ENCODE measurements around the gene DUOXA1.

DNA sequence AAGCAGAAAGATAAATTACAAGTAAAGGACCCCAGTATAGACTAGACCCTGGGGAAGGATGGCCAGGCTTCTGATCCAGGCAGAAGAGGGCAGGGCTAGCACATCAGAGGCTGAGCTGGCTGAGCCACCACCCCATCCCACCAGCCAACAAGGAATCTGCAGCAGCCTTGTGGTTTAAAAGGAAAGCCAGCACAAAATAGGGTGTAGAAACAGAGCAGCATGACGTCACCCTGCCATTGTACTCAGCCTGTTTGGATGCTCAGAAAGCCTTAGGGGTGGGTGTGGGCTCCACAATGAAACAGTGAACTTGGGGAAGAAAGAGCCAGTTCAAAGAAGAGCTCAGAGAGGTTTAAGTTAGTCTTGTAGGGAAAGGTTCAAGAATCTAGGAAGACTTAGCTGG is 28.3 kb upstream of the DUOXA1 start:
- TF ChIP-seq, protein P1, sequence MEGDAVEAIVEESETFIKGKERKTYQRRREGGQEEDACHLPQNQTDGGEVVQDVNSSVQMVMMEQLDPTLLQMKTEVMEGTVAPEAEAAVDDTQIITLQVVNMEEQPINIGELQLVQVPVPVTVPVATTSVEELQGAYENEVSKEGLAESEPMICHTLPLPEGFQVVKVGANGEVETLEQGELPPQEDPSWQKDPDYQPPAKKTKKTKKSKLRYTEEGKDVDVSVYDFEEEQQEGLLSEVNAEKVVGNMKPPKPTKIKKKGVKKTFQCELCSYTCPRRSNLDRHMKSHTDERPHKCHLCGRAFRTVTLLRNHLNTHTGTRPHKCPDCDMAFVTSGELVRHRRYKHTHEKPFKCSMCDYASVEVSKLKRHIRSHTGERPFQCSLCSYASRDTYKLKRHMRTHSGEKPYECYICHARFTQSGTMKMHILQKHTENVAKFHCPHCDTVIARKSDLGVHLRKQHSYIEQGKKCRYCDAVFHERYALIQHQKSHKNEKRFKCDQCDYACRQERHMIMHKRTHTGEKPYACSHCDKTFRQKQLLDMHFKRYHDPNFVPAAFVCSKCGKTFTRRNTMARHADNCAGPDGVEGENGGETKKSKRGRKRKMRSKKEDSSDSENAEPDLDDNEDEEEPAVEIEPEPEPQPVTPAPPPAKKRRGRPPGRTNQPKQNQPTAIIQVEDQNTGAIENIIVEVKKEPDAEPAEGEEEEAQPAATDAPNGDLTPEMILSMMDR (conservative IDR thresholded peaks at IDR 0.05; ENCODE audit: low read depth, low read length) = no peak
- no peak for TF ChIP-seq BHLHE40 (IDR thresholded peaks at IDR 0.05; ENCODE audit: low read depth, low read length)
- no peak for TF ChIP-seq ELK1 (IDR thresholded peaks at IDR 0.05; ENCODE audit: borderline replicate concordance, low read depth, low read length)
- no peak for TF ChIP-seq SMC3 (IDR thresholded peaks at IDR 0.05; ENCODE audit: low read depth, low read length)
- TF ChIP-seq MXI1 (IDR thresholded peaks at IDR 0.05; ENCODE audit: borderline replicate concordance, low read depth, low read length) = no peak
- 0 out of 2 replicates have a peak, but pooled peaks have one; percentile 23 for TF ChIP-seq CEBPB (IDR thresholded peaks at IDR 0.05; ENCODE audit: low read depth, low read length)

Data from IMR-90 (cell line).